IMR-90 (cell line): ENCODE data around the gene CD72.

Source experiments
- BHLHE40 ChIP-seq: fragments of 150-350 bp; IDR thresholded peaks from 2 replicates; pipeline ENCODE4 v1.6.1; 2016; ENCODE audit warnings: mild to moderate bottlenecking, low read depth, low read length
- CEBPB ChIP-seq: IDR thresholded peaks from 2 replicates; pipeline ENCODE4 v1.6.1; 2012; ENCODE audit warnings: low read depth, low read length, improper control_type of control experiment
- CHD1 ChIP-seq: IDR thresholded peaks from 2 replicates; pipeline ENCODE4 v1.6.1; 2012; ENCODE audit warnings: low read depth, low read length, improper control_type of control experiment
- MAFK ChIP-seq: IDR thresholded peaks from 2 replicates; pipeline ENCODE4 v1.6.1; 2012; ENCODE audit warnings: low read depth, low read length, improper control_type of control experiment
- MXI1 ChIP-seq: IDR thresholded peaks from 2 replicates; pipeline ENCODE4 v1.6.1; 2012; ENCODE audit warnings: low read depth, mild to moderate bottlenecking, low read length, moderate library complexity, borderline replicate concordance
- POLR2A ChIP-seq: IDR thresholded peaks from 2 replicates; pipeline ENCODE4 v1.6.1; 2012; ENCODE audit warnings: mild to moderate bottlenecking, low read depth, low read length
- RAD21 ChIP-seq: IDR thresholded peaks from 2 replicates; pipeline ENCODE4 v1.6.1; 2012; ENCODE audit warnings: low read length, improper control_type of control experiment
- RFX5 ChIP-seq: IDR thresholded peaks from 2 replicates; pipeline ENCODE4 v1.8.0; 2012; ENCODE audit warnings: low read depth, mild to moderate bottlenecking, low read length, moderate library complexity
- SMC3 ChIP-seq: fragments of 150-350 bp; IDR thresholded peaks from 2 replicates; pipeline ENCODE4 v1.6.1; 2016; ENCODE audit warnings: low read depth, mild to moderate bottlenecking, antibody characterized with exemption, low read length, moderate library complexity
- TF ChIP-seq, protein P1 (sequence below): fragments of 150-350 bp; IDR thresholded peaks from 2 replicates; pipeline ENCODE4 v1.6.1; 2017; ENCODE audit warnings: mild to moderate bottlenecking, antibody characterized with exemption, low read length, low read depth
- TF ChIP-seq, protein P2 (sequence below): conservative IDR thresholded peaks from 2 replicates; pipeline ENCODE4 v1.5.1; 2012; ENCODE audit warnings: mild to moderate bottlenecking, low read depth, low read length, improper control_type of control experiment
- TF ChIP-seq, protein P3 (sequence below): fragments of 150-350 bp; IDR thresholded peaks from 2 replicates; pipeline ENCODE4 v1.6.1; 2016; ENCODE audit warnings: low read depth, mild to moderate bottlenecking, low read length, moderate library complexity, borderline replicate concordance

DNA sequence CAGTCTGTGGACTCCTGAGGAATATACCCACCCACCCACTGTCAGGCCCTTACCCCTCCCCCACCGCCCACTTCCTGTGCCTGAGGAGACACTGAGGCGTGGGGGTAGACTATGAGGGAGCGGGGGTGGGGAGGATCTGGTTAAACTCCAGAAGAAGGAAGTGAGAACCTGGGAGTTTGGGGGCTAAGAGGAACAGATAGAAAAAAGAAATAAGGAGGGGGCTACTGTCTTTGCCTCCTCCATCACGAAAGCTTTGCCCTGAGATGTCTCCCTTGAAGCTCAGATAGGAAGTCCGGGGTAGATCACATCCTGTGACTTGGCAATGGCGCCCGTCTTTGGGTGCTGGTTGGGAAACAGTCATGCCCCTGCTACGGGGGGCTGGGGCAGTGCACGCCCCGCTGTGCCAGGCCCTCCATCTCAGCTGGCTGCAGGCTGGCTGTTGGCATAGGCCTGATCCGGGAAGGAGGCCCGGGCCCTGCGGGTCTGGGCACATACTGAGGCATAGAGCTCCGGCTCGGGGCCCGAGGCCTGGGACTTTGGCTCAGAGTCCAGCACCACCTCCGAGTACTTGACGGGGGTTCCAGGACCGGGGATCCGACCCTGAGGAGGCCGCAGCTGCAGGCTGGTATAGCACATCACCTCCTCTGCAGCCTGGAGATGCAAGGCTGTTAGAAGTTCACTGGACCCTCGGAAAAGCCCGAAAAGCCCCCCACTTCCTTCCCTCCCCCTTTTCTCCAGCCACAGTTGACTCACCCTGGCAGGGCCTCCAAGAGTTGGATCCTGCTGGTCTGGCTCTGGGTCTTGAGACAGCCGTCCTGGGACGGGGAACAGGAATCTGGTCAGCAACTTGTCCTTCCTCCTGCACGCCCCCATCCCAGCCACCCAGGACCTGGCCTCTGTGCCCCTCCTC lies 31.5 kb upstream of the CD72 start:
- TF ChIP-seq, protein P1, sequence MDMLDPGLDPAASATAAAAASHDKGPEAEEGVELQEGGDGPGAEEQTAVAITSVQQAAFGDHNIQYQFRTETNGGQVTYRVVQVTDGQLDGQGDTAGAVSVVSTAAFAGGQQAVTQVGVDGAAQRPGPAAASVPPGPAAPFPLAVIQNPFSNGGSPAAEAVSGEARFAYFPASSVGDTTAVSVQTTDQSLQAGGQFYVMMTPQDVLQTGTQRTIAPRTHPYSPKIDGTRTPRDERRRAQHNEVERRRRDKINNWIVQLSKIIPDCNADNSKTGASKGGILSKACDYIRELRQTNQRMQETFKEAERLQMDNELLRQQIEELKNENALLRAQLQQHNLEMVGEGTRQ, result no peak
- TF ChIP-seq POLR2A (no peak), CEBPB (no peak), MAFK (no peak), RAD21 (no peak), MXI1 (no peak), CHD1 (no peak), SMC3 (no peak), BHLHE40 (no peak), RFX5 (no peak)
- TF ChIP-seq, protein P2, sequence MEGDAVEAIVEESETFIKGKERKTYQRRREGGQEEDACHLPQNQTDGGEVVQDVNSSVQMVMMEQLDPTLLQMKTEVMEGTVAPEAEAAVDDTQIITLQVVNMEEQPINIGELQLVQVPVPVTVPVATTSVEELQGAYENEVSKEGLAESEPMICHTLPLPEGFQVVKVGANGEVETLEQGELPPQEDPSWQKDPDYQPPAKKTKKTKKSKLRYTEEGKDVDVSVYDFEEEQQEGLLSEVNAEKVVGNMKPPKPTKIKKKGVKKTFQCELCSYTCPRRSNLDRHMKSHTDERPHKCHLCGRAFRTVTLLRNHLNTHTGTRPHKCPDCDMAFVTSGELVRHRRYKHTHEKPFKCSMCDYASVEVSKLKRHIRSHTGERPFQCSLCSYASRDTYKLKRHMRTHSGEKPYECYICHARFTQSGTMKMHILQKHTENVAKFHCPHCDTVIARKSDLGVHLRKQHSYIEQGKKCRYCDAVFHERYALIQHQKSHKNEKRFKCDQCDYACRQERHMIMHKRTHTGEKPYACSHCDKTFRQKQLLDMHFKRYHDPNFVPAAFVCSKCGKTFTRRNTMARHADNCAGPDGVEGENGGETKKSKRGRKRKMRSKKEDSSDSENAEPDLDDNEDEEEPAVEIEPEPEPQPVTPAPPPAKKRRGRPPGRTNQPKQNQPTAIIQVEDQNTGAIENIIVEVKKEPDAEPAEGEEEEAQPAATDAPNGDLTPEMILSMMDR, result no peak
- TF ChIP-seq, protein P3, sequence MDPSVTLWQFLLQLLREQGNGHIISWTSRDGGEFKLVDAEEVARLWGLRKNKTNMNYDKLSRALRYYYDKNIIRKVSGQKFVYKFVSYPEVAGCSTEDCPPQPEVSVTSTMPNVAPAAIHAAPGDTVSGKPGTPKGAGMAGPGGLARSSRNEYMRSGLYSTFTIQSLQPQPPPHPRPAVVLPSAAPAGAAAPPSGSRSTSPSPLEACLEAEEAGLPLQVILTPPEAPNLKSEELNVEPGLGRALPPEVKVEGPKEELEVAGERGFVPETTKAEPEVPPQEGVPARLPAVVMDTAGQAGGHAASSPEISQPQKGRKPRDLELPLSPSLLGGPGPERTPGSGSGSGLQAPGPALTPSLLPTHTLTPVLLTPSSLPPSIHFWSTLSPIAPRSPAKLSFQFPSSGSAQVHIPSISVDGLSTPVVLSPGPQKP, result no peak
